ENCODE measurements around the gene EIPR1.
A peak's percentile ranks its signal among the peaks of the same experiment; 100 is the strongest.

EIPR1 gene

GRCh38 chr2:3305952-3306351 lies 71.7 kb downstream of the EIPR1 start:
- DNase-seq (ENCODE audit: low read depth in 2 of 2), result no peak

- DNase-seq (ENCODE audit: low read depth in 2 of 2), result no peak
Measured at GRCh38 chr2:3305431-3305830, 72.2 kb downstream of the EIPR1 start.

GRCh38 chr2:3303583-3304406 lies 73.8 kb downstream of the EIPR1 start:
- peak; percentile 37 to 39 for DNase-seq (ENCODE audit: low read depth in 2 of 2)

GRCh38 chr2:3302751-3303582 lies 74.7 kb downstream of the EIPR1 start:
- DNase-seq (ENCODE audit: low read depth in 2 of 2), result no peak

GRCh38 chr2:3302421-3302750 lies 75.2 kb downstream of the EIPR1 start:
- DNase-seq (ENCODE audit: low read depth in 2 of 2), result no peak

GRCh38 chr2:3301001-3301400 lies 76.6 kb downstream of the EIPR1 start:
- no peak for DNase-seq (ENCODE audit: low read depth in 2 of 2)

GRCh38 chr2:3300224-3300995 lies 77.2 kb downstream of the EIPR1 start:
- no peak for DNase-seq (ENCODE audit: low read depth in 2 of 2)

- DNase-seq (ENCODE audit: low read depth in 2 of 2), result no peak
Measured at GRCh38 chr2:3299703-3300102, 77.9 kb downstream of the EIPR1 start.

GRCh38 chr2:3299130-3299529 lies 78.5 kb downstream of the EIPR1 start:
- DNase-seq (ENCODE audit: low read depth in 2 of 2), result no peak

- no peak for DNase-seq (ENCODE audit: low read depth in 2 of 2)
Measured at GRCh38 chr2:3298191-3298590, 79.4 kb downstream of the EIPR1 start.

GRCh38 chr2:3297523-3297922 lies 80.1 kb downstream of the EIPR1 start:
- DNase-seq (ENCODE audit: low read depth in 2 of 2), result no peak

- no peak for DNase-seq (ENCODE audit: low read depth in 2 of 2)
Measured at GRCh38 chr2:3296182-3296972, 81.2 kb downstream of the EIPR1 start.

- DNase-seq (ENCODE audit: low read depth in 2 of 2), result no peak
Measured at GRCh38 chr2:3294493-3294892, 83.1 kb downstream of the EIPR1 start.

- DNase-seq (ENCODE audit: low read depth in 2 of 2), result no peak
Measured at GRCh38 chr2:3294069-3294468, 83.5 kb downstream of the EIPR1 start.

- DNase-seq (ENCODE audit: low read depth in 2 of 2), result no peak
Measured at GRCh38 chr2:3293221-3293620, 84.4 kb downstream of the EIPR1 start.

- no peak for DNase-seq (ENCODE audit: low read depth in 2 of 2)
Measured at GRCh38 chr2:3292416-3292815, 85.2 kb downstream of the EIPR1 start.

- DNase-seq (ENCODE audit: low read depth in 2 of 2), result no peak
Measured at GRCh38 chr2:3291750-3292149, 85.9 kb downstream of the EIPR1 start.

GRCh38 chr2:3291113-3291512 lies 86.5 kb downstream of the EIPR1 start:
- no peak for DNase-seq (ENCODE audit: low read depth in 2 of 2)

GRCh38 chr2:3290655-3291054 lies 87.0 kb downstream of the EIPR1 start:
- no peak for DNase-seq (ENCODE audit: low read depth in 2 of 2)

- DNase-seq (ENCODE audit: low read depth in 2 of 2), result no peak
Measured at GRCh38 chr2:3289971-3290370, 87.6 kb downstream of the EIPR1 start.

GRCh38 chr2:3289526-3289925 lies 88.1 kb downstream of the EIPR1 start:
- no peak for DNase-seq (ENCODE audit: low read depth in 2 of 2)

- DNase-seq (ENCODE audit: low read depth in 2 of 2), result no peak
Measured at GRCh38 chr2:3289171-3289515, 88.5 kb downstream of the EIPR1 start.
